IMR-90 (cell line): ENCODE results near the gene GLUD1. TPM values are rescaled to one million over a fixed set of nuclear protein-coding genes. Genes with fewer than 3 reads are reported as not detected.

Source experiments
- ATAC-seq: fragments of 200-7000 bp; cut with Tn5 transposase; 2 replicates; pipeline ENCODE4 v1.9.1; 2020; ENCODE audit warnings: low read depth, mild to moderate bottlenecking, moderate library complexity
- BruUV-seq: library from RNA; stranded (reverse); fragments of 400-500 nt; replicated peaks from 2 replicates; lab custom pipeline; 2021; lab: Mats Ljungman, UMichigan
- CTCF ChIA-PET: fragments of 300-600 bp; formaldehyde crosslinking; extraction: SDS; loops from one replicate; lab custom pipeline; 2021; ENCODE audit warnings: antibody characterized with exemption; lab: Yijun Ruan, JAX
- POLR2A ChIA-PET: fragments of 300-600 bp; sonication (Branson Sonifier 250); formaldehyde crosslinking; loops from one replicate; lab custom pipeline; 2022; ENCODE audit warnings: antibody characterized with exemption; ENCODE audit not compliant: unreplicated experiment; lab: Charles Lee
- DNase-seq: peaks from one replicate; pipeline ENCODE4 v3.0.0; 2013
- H2AFZ ChIP-seq: replicated peaks from 2 replicates; pipeline ENCODE3; 2013; ENCODE audit warnings: low read length, mild to moderate bottlenecking; ENCODE audit not compliant: poor library complexity
- H2AK5ac ChIP-seq: 2 replicates; pipeline ENCODE4 v1.6.1; 2013; ENCODE audit warnings: low read depth, low read length, inconsistent platforms
- H2AK9ac ChIP-seq: replicated peaks from 2 replicates; pipeline ENCODE3; 2013; ENCODE audit warnings: mild to moderate bottlenecking, low read depth, low read length, moderate library complexity; ENCODE audit not compliant: poor library complexity
- H2BK120ac ChIP-seq: 2 replicates; pipeline ENCODE4 v1.6.1; 2013; ENCODE audit warnings: low read depth, low read length, inconsistent platforms
- H2BK15ac ChIP-seq: 3 replicates; pipeline ENCODE4 v1.6.1; 2013; ENCODE audit warnings: low read depth, low read length, inconsistent platforms
- H2BK20ac ChIP-seq: 2 replicates; pipeline ENCODE4 v1.6.1; 2013; ENCODE audit warnings: low read depth, mild to moderate bottlenecking, inconsistent platforms, low read length, moderate library complexity
- H2BK5ac ChIP-seq: 2 replicates; pipeline ENCODE4 v1.6.1; 2013; ENCODE audit warnings: mild to moderate bottlenecking, low read depth, low read length, inconsistent platforms; ENCODE audit not compliant: poor library complexity, severe bottlenecking
- H3K14ac ChIP-seq: replicated peaks from 2 replicates; pipeline ENCODE4 v1.6.1; 2013; ENCODE audit warnings: low read depth, low read length, inconsistent platforms
- H3K18ac ChIP-seq: 2 replicates; pipeline ENCODE4 v1.6.1; 2013; ENCODE audit warnings: low read depth, low read length, control low read depth
- H3K23ac ChIP-seq: 2 replicates; pipeline ENCODE4 v1.6.1; 2013; ENCODE audit warnings: low read depth, low read length, inconsistent platforms
- H3K27ac ChIP-seq: 2 replicates; pipeline ENCODE4 v1.5.1; 2013; ENCODE audit warnings: mild to moderate bottlenecking, control low read depth, low read length; ENCODE audit not compliant: insufficient read depth
- H3K27me3 ChIP-seq: 2 replicates; pipeline ENCODE4 v1.6.1; 2013; ENCODE audit warnings: low read length; ENCODE audit not compliant: control insufficient read depth, insufficient read depth
- H3K36me3 ChIP-seq: 2 replicates; pipeline ENCODE4 v1.6.1; 2013; ENCODE audit warnings: low read length, mixed read lengths; ENCODE audit not compliant: control insufficient read depth, insufficient read depth
- H3K4ac ChIP-seq: 2 replicates; pipeline ENCODE4 v1.6.1; 2013; ENCODE audit warnings: low read depth, low read length, inconsistent platforms
- H3K4me1 ChIP-seq: 2 replicates; pipeline ENCODE4 v1.6.1; 2013; ENCODE audit warnings: low read length, mixed read lengths; ENCODE audit not compliant: control insufficient read depth, insufficient read depth
- H3K4me2 ChIP-seq: 2 replicates; pipeline ENCODE4 v1.6.1; 2013; ENCODE audit warnings: low read depth, mild to moderate bottlenecking, control low read depth, low read length, moderate library complexity
- H3K4me3 ChIP-seq: 2 replicates; pipeline ENCODE4 v1.5.1; 2013; ENCODE audit warnings: low read depth, mild to moderate bottlenecking, control low read depth, low read length, moderate library complexity; ENCODE audit not compliant: insufficient read depth
- H3K56ac ChIP-seq: 2 replicates; pipeline ENCODE4 v1.6.1; 2013; ENCODE audit warnings: low read length, inconsistent platforms; ENCODE audit not compliant: insufficient read depth; ENCODE audit errors: extremely low read depth
- H3K79me1 ChIP-seq, 2 experiments: 2 replicates each; pipeline ENCODE4 v1.6.1; 2013; ENCODE audit warnings: low read length in 2 of 2, inconsistent platforms in 1 of 2, low read depth in 1 of 2
- H3K9ac ChIP-seq: 2 replicates; pipeline ENCODE4 v1.6.1; 2013; ENCODE audit warnings: low read depth, low read length, control low read depth
- H3K9me1 ChIP-seq: 2 replicates; pipeline ENCODE4 v1.6.1; 2013; ENCODE audit warnings: low read length, inconsistent platforms; ENCODE audit not compliant: insufficient read depth
- H3K9me3 ChIP-seq: 2 replicates; pipeline ENCODE4 v1.6.1; 2013; ENCODE audit warnings: low read length; ENCODE audit not compliant: control insufficient read depth, insufficient read depth
- H4K20me1 ChIP-seq: 2 replicates; pipeline ENCODE4 v1.6.1; 2013; ENCODE audit warnings: low read length, inconsistent platforms; ENCODE audit not compliant: insufficient read depth
- H4K5ac ChIP-seq: 2 replicates; pipeline ENCODE4 v1.6.1; 2013; ENCODE audit warnings: mild to moderate bottlenecking, low read depth, low read length, control low read depth
- H4K8ac ChIP-seq, 2 experiments: 2 replicates each; pipeline ENCODE4 v1.6.1; 2013; ENCODE audit warnings: low read depth in 2 of 2, low read length in 2 of 2, control low read depth in 1 of 2, inconsistent platforms in 1 of 2
- H4K91ac ChIP-seq: 2 replicates; pipeline ENCODE4 v1.6.1; 2013; ENCODE audit warnings: low read depth, low read length, inconsistent platforms; ENCODE audit not compliant: insufficient read depth
- BHLHE40 ChIP-seq: fragments of 150-350 bp; IDR thresholded peaks from 2 replicates; pipeline ENCODE4 v1.6.1; 2016; ENCODE audit warnings: mild to moderate bottlenecking, low read depth, low read length
- CEBPB ChIP-seq: IDR thresholded peaks from 2 replicates; pipeline ENCODE4 v1.6.1; 2012; ENCODE audit warnings: low read depth, low read length, improper control_type of control experiment
- CHD1 ChIP-seq: IDR thresholded peaks from 2 replicates; pipeline ENCODE4 v1.6.1; 2012; ENCODE audit warnings: low read depth, low read length, improper control_type of control experiment
- CTCF ChIP-seq: conservative IDR thresholded peaks from 2 replicates; pipeline ENCODE4 v1.5.1; 2012; ENCODE audit warnings: mild to moderate bottlenecking, low read depth, low read length, improper control_type of control experiment
- ELK1 ChIP-seq: fragments of 150-350 bp; IDR thresholded peaks from 2 replicates; pipeline ENCODE4 v1.6.1; 2016; ENCODE audit warnings: low read depth, mild to moderate bottlenecking, low read length, moderate library complexity, borderline replicate concordance
- FOS ChIP-seq: fragments of 150-350 bp; IDR thresholded peaks from 2 replicates; pipeline ENCODE4 v1.6.1; 2016; ENCODE audit warnings: low read depth, low read length
- MAFK ChIP-seq: IDR thresholded peaks from 2 replicates; pipeline ENCODE4 v1.6.1; 2012; ENCODE audit warnings: low read depth, low read length, improper control_type of control experiment
- MAZ ChIP-seq: IDR thresholded peaks from 2 replicates; pipeline ENCODE4 v1.6.1; 2012; ENCODE audit warnings: low read depth, mild to moderate bottlenecking, low read length, improper control_type of control experiment, moderate library complexity, borderline replicate concordance
- MXI1 ChIP-seq: IDR thresholded peaks from 2 replicates; pipeline ENCODE4 v1.6.1; 2012; ENCODE audit warnings: low read depth, mild to moderate bottlenecking, low read length, moderate library complexity, borderline replicate concordance
- NFE2L2 ChIP-seq: fragments of 150-350 bp; IDR thresholded peaks from 2 replicates; pipeline ENCODE4 v1.6.1; 2016; ENCODE audit warnings: low read depth, mild to moderate bottlenecking, low read length
- POLR2A ChIP-seq: IDR thresholded peaks from 2 replicates; pipeline ENCODE4 v1.6.1; 2012; ENCODE audit warnings: mild to moderate bottlenecking, low read depth, low read length
- RAD21 ChIP-seq: IDR thresholded peaks from 2 replicates; pipeline ENCODE4 v1.6.1; 2012; ENCODE audit warnings: low read length, improper control_type of control experiment
- RCOR1 ChIP-seq: IDR thresholded peaks from 2 replicates; pipeline ENCODE4 v1.6.1; 2012; ENCODE audit warnings: mild to moderate bottlenecking, low read length, improper control_type of control experiment; ENCODE audit not compliant: insufficient replicate concordance
- RFX5 ChIP-seq: IDR thresholded peaks from 2 replicates; pipeline ENCODE4 v1.8.0; 2012; ENCODE audit warnings: low read depth, mild to moderate bottlenecking, low read length, moderate library complexity
- SMC3 ChIP-seq: fragments of 150-350 bp; IDR thresholded peaks from 2 replicates; pipeline ENCODE4 v1.6.1; 2016; ENCODE audit warnings: low read depth, mild to moderate bottlenecking, antibody characterized with exemption, low read length, moderate library complexity
- USF2 ChIP-seq: fragments of 150-350 bp; IDR thresholded peaks from 2 replicates; pipeline ENCODE4 v1.6.1; 2017; ENCODE audit warnings: mild to moderate bottlenecking, antibody characterized with exemption, low read length, low read depth
- WGBS, 2 experiments: methylation state at CpG; one replicate each; pipeline versions ENCODE4 v1.1.5 to v1.1.7; 2013; ENCODE audit warnings: missing lambda C conversion rate in 2 of 2; ENCODE audit not compliant: insufficient read length in 1 of 2; ENCODE audit errors: extremely low coverage in 2 of 2; 5-methylcytosine and 5-hydroxymethylcytosine counted together
- dilution Hi-C: fragments of 300-500 bp; cut with HindIII; formaldehyde crosslinking; loops from one replicate; pipeline ENCODE4 v1.14.3; 2018; ENCODE audit warnings: low sequenced_read_pairs; ENCODE audit not compliant: unreplicated experiment
- in situ Hi-C: fragments of 300-500 bp; cut with MboI; formaldehyde crosslinking; loops from 3 replicates; pipeline ENCODE4 v1.14.3; 2019; ENCODE audit warnings: low sequenced_read_pairs, inconsistent platforms, mixed read lengths
- intact Hi-C: fragments of 100-400 bp; cut with micrococcal nuclease; formaldehyde crosslinking; loops from 2 replicates; pipeline ENCODE4 v1.10.0; 2022
- polyA plus RNA-seq, 3 experiments: library from polyadenylated mRNA; depleted of rRNA; stranded (reverse); fragments of >200 nt; gene quantifications; 2 replicates each; pipeline ENCODE4 v1.2.3, GENCODE V29; 2012; ENCODE audit warnings: low replicate concordance in 1 of 3
- total RNA-seq: library from RNA; depleted of rRNA; stranded (reverse); fragments of >200 nt; gene quantifications from 2 replicates; pipeline ENCODE4 v1.2.3, GENCODE V29; 2012

The GLUD1 gene
- total and polyA plus RNA-seq, 2 of the 4 experiments (the other 2 are of a cell fraction): 64.8 to 210 TPM

GRCh38 chr10:87089746-87090145, 4.9 kb downstream of the GLUD1 start:
- no peak overlapping the region for H3K23ac ChIP-seq
- no peak overlapping the region for H3K4me3 ChIP-seq
- no peak overlapping the region for H2AK9ac ChIP-seq
- no peak overlapping the region for H3K9ac ChIP-seq
- no peak overlapping the region for H3K14ac ChIP-seq
- H4K5ac ChIP-seq: no peak overlapping the region
- H3K79me1 ChIP-seq: peaks cover 22 to 61% of the 10 kb centered on the region in 2 experiments
- no peaks in the 10 kb centered on the region for H3K9me3 ChIP-seq
- H2BK15ac ChIP-seq: no peak overlapping the region
- peaks cover 8% of the 10 kb centered on the region for H3K9me1 ChIP-seq
- H3K4ac ChIP-seq: no peak overlapping the region
- no CpG with 5 or more reads among the region's 4 CpGs for whole genome bisulfite sequencing, 2 experiments
- no peak overlapping the region for H4K91ac ChIP-seq
- in situ Hi-C loops (no loop called here), intact Hi-C loops (no loop called here), dilution Hi-C loops (no loop called here)
- no peak overlapping the region for H3K18ac ChIP-seq
- no peaks in the 10 kb centered on the region for H3K27me3 ChIP-seq
- no peak overlapping the region for H2AK5ac ChIP-seq
- no peak overlapping the region for H3K4me2 ChIP-seq
- no peak overlapping the region for H3K27ac ChIP-seq
- H3K56ac ChIP-seq: no peak overlapping the region
- H4K8ac ChIP-seq: no peak overlapping the region
- no peak overlapping the region for H2BK20ac ChIP-seq
- TF ChIP-seq SMC3 (no peak), MXI1 (no peak), MAZ (no peak), NFE2L2 (no peak), POLR2A (no peak), CTCF (no peak), MAFK (no peak), FOS (no peak), RAD21 (no peak), USF2 (no peak), CHD1 (no peak), BHLHE40 (no peak), CEBPB (no peak), ELK1 (no peak), RCOR1 (no peak), RFX5 (no peak)
- no peak overlapping the region for H2BK120ac ChIP-seq
- peaks cover 5% of the 10 kb centered on the region for H3K36me3 ChIP-seq
- H2BK5ac ChIP-seq: no peak overlapping the region
- ChIA-PET CTCF (interaction anchor here (0.5 kb wide), 1 partner anchor 298 kb away, joined by 3 read pairs; no protein-coding TSS in a partner anchor), POLR2A (no interaction called here)
- no peak for ATAC-seq
- DNase-seq: no peak
- peaks cover 36% of the 10 kb centered on the region for H4K20me1 ChIP-seq
- no peak overlapping the region for H2AFZ ChIP-seq
- H3K4me1 ChIP-seq: peaks cover 4% of the 10 kb centered on the region
- BruUV-seq: no TSS peak
